H1 (cell line): Measurements from ENCODE around the gene CLTCL1. TPM values are rescaled to one million over a fixed set of nuclear protein-coding genes. Genes with fewer than 3 reads are reported as not detected.

Experiments
- CTCF ChIA-PET: fragments of 300-600 bp; sonication (Branson Sonifier 250); formaldehyde crosslinking; loops from one replicate; lab custom pipeline; 2021; ENCODE audit not compliant: partially characterized antibody; lab: Charles Lee
- POLR2A ChIA-PET: fragments of 300-600 bp; sonication (Branson Sonifier 250); formaldehyde crosslinking; loops from one replicate; lab custom pipeline; 2021; ENCODE audit warnings: inconsistent platforms; ENCODE audit not compliant: partially characterized antibody; lab: Charles Lee
- DNase-seq, 2 experiments: peaks; one replicate each; pipeline versions ENCODE4 v3.0.0 to v3.0.0-alpha.2; 2010 to 2022; ENCODE audit warnings: low spot score in 2 of 2, low read depth in 1 of 2, mixed read lengths in 1 of 2
- FAIRE-seq: peaks from 2 replicates; lab custom pipeline; 2011; peaks lifted over from hg19 to GRCh38; lab: Jason Lieb, UNC
- H2AFZ ChIP-seq: 2 replicates; pipeline ENCODE4 v1.8.1; 2012; ENCODE audit warnings: low read length, inconsistent platforms
- H2AK5ac ChIP-seq: 2 replicates; pipeline ENCODE4 v1.6.1; 2013; ENCODE audit warnings: low read depth, low read length
- H2BK120ac ChIP-seq: replicated peaks from 2 replicates; pipeline ENCODE3; 2013; ENCODE audit warnings: low read depth, low read length, inconsistent platforms
- H2BK12ac ChIP-seq: 2 replicates; pipeline ENCODE4 v1.6.1; 2013; ENCODE audit warnings: low read depth, low read length
- H2BK15ac ChIP-seq: 2 replicates; pipeline ENCODE4 v1.6.1; 2013; ENCODE audit warnings: low read length
- H2BK20ac ChIP-seq: 2 replicates; pipeline ENCODE4 v1.6.1; 2013; ENCODE audit warnings: low read length
- H2BK5ac ChIP-seq: 2 replicates; pipeline ENCODE4 v1.6.1; 2013; ENCODE audit warnings: low read depth, low read length
- H3K14ac ChIP-seq: 2 replicates; pipeline ENCODE4 v1.6.1; 2013; ENCODE audit warnings: inconsistent platforms; ENCODE audit not compliant: insufficient read length
- H3K18ac ChIP-seq: 2 replicates; pipeline ENCODE4 v1.6.1; 2013; ENCODE audit warnings: low read length; ENCODE audit errors: extremely low read depth
- H3K23ac ChIP-seq: 2 replicates; pipeline ENCODE4 v1.6.1; 2013; ENCODE audit warnings: inconsistent platforms; ENCODE audit not compliant: insufficient read length
- H3K23me2 ChIP-seq: 2 replicates; pipeline ENCODE4 v1.6.1; 2013; ENCODE audit warnings: low read depth, low read length
- H3K27ac ChIP-seq: 2 replicates; pipeline ENCODE4 v1.6.1; 2011; ENCODE audit warnings: low read depth, low read length, inconsistent platforms
- H3K27me3 ChIP-seq, 4 experiments: replicated peaks in 1 of 4; 1 replicate in 1 of 4; 2 replicates in 3 of 4; pipeline versions ENCODE4 v1.6.1 to v1.8.1; 2011 to 2013; ENCODE audit warnings: low read length in 3 of 4, mild to moderate bottlenecking in 3 of 4, inconsistent platforms in 2 of 4, mixed read lengths in 2 of 4, moderate library complexity in 1 of 4; ENCODE audit not compliant: control insufficient read depth in 3 of 4, insufficient read depth in 3 of 4; ENCODE audit errors: extremely low read depth in 1 of 4
- H3K36me3 ChIP-seq, 4 experiments: 2 replicates each; pipeline versions ENCODE4 v1.6.1 to v1.8.1; 2011 to 2013; ENCODE audit warnings: mild to moderate bottlenecking in 4 of 4, low read length in 3 of 4, moderate library complexity in 2 of 4, control low read depth in 1 of 4, inconsistent platforms in 1 of 4; ENCODE audit not compliant: insufficient read depth in 4 of 4, control insufficient read depth in 2 of 4
- H3K4ac ChIP-seq: replicated peaks from 2 replicates; pipeline ENCODE3; 2013; ENCODE audit warnings: low read length, low read depth, mixed read lengths, inconsistent platforms; ENCODE audit not compliant: insufficient read length
- H3K4me1 ChIP-seq, 4 experiments: replicated peaks in 1 of 4; 1 replicate in 1 of 4; 2 replicates in 3 of 4; pipeline versions ENCODE4 v1.6.1 to v1.8.1; 2011 to 2013; ENCODE audit warnings: low read length in 3 of 4, inconsistent platforms in 2 of 4, mixed read lengths in 1 of 4; ENCODE audit not compliant: insufficient read depth in 4 of 4, control insufficient read depth in 3 of 4
- H3K4me2 ChIP-seq, 2 experiments: 2 replicates each; pipeline versions ENCODE4 v1.6.1 to v1.8.1; 2011 to 2013; ENCODE audit warnings: low read depth in 2 of 2, low read length in 2 of 2, control low read depth in 1 of 2, inconsistent platforms in 1 of 2, mild to moderate bottlenecking in 1 of 2; ENCODE audit not compliant: insufficient read depth in 1 of 2
- H3K4me3 ChIP-seq, 4 experiments: fragments of 200-600, 300-600 bp in 1 of 4; sonication (generic), shearing (Covaris generic), sonication (Bioruptor Twin) in 1 of 4; 2 replicates each; pipeline versions ENCODE4 v1.5.1 to v1.8.1; 2011 to 2016; ENCODE audit warnings: low read length in 4 of 4, low read depth in 3 of 4, control low read depth in 2 of 4, inconsistent platforms in 2 of 4, mild to moderate bottlenecking in 2 of 4, mixed read lengths in 1 of 4, moderate library complexity in 1 of 4; ENCODE audit not compliant: insufficient read depth in 2 of 4; ENCODE audit errors: extremely low read depth in 1 of 4
- H3K56ac ChIP-seq: replicated peaks from 2 replicates; pipeline ENCODE3; 2013; ENCODE audit warnings: low read depth, mild to moderate bottlenecking, mixed read lengths, low read length, inconsistent platforms; ENCODE audit not compliant: insufficient read length
- H3K79me1 ChIP-seq: 2 replicates; pipeline ENCODE4 v1.6.1; 2013; ENCODE audit warnings: low read depth, low read length, control low read depth
- H3K79me2 ChIP-seq, 2 experiments: 2 replicates each; pipeline versions ENCODE4 v1.6.1 to v1.8.1; 2012 to 2013; ENCODE audit warnings: low read length in 2 of 2, mild to moderate bottlenecking in 2 of 2, inconsistent platforms in 1 of 2; ENCODE audit not compliant: insufficient read depth in 2 of 2, control insufficient read depth in 1 of 2
- H3K9ac ChIP-seq, 4 experiments: replicated peaks in 1 of 4; 1 replicate in 1 of 4; 2 replicates in 3 of 4; pipeline versions ENCODE4 v1.6.1 to v1.8.1; 2011 to 2013; ENCODE audit warnings: low read depth in 3 of 4, low read length in 3 of 4, control low read depth in 2 of 4, mild to moderate bottlenecking in 2 of 4, moderate library complexity in 2 of 4, inconsistent platforms in 1 of 4; ENCODE audit errors: extremely low read depth in 1 of 4
- H3K9me3 ChIP-seq, 2 experiments: 2 replicates each; pipeline versions ENCODE4 v1.6.1 to v1.8.1; 2012 to 2013; ENCODE audit warnings: mild to moderate bottlenecking in 2 of 2, moderate library complexity in 2 of 2, control low read depth in 1 of 2, inconsistent platforms in 1 of 2, low read depth in 1 of 2, low read length in 1 of 2, mixed read lengths in 1 of 2; ENCODE audit not compliant: insufficient read depth in 2 of 2
- H4K20me1 ChIP-seq, 2 experiments: replicated peaks in 1 of 2; 2 replicates each; pipeline versions ENCODE3 to v1.8.1; 2011 to 2013; ENCODE audit warnings: inconsistent platforms in 2 of 2, low read length in 2 of 2, mild to moderate bottlenecking in 1 of 2; ENCODE audit not compliant: insufficient read depth in 2 of 2, control insufficient read depth in 1 of 2
- H4K5ac ChIP-seq: 2 replicates; pipeline ENCODE4 v1.6.1; 2013; ENCODE audit warnings: low read length, low read depth, mixed read lengths, inconsistent platforms; ENCODE audit not compliant: insufficient read length
- H4K8ac ChIP-seq: 2 replicates; pipeline ENCODE4 v1.8.0; 2013; ENCODE audit warnings: mild to moderate bottlenecking, moderate library complexity, low read length, inconsistent platforms; ENCODE audit not compliant: insufficient read depth; ENCODE audit errors: extremely low read depth
- H4K91ac ChIP-seq: replicated peaks from 2 replicates; pipeline ENCODE3; 2013; ENCODE audit warnings: low read length, mixed read lengths, inconsistent platforms; ENCODE audit not compliant: insufficient read length
- BCL11A ChIP-seq, 2 experiments: IDR thresholded peaks; one replicate each; pipeline ENCODE4 v1.6.1; 2011; ENCODE audit warnings: low read depth in 2 of 2, low read length in 2 of 2, mild to moderate bottlenecking in 2 of 2
- FOSL1 ChIP-seq: IDR thresholded peaks from 2 replicates; pipeline ENCODE4 v1.6.1; 2011; ENCODE audit warnings: mild to moderate bottlenecking, low read depth, low read length, moderate library complexity; ENCODE audit not compliant: insufficient read depth
- HDAC2 ChIP-seq, 2 experiments: fragments of 300-600 bp in 1 of 2; sonication (generic) in 1 of 2; IDR thresholded peaks; 2 replicates each; pipeline ENCODE4 v1.6.1; 2011 to 2012; ENCODE audit warnings: low read depth in 2 of 2, low read length in 2 of 2, mild to moderate bottlenecking in 2 of 2, moderate library complexity in 2 of 2, borderline replicate concordance in 1 of 2, inconsistent platforms in 1 of 2
- KDM5A ChIP-seq: fragments of 200-600 bp; IDR thresholded peaks from 2 replicates; pipeline ENCODE4 v1.7.1; 2012; ENCODE audit warnings: mild to moderate bottlenecking, low read length, inconsistent platforms, mixed read lengths
- RFX5 ChIP-seq: IDR thresholded peaks from 2 replicates; pipeline ENCODE4 v1.6.1; 2011; ENCODE audit warnings: low read depth, low read length, improper control_type of control experiment, borderline replicate concordance
- RNF2 ChIP-seq: fragments of 200-900, 300-1000 bp; sonication (generic); IDR thresholded peaks from 2 replicates; pipeline ENCODE4 v1.7.1; 2016; ENCODE audit warnings: borderline replicate concordance, low read depth, mild to moderate bottlenecking, antibody characterized with exemption, low read length; ENCODE audit not compliant: poor library complexity, severe bottlenecking; ENCODE audit errors: missing control alignments
- SP2 ChIP-seq: IDR thresholded peaks from 2 replicates; pipeline ENCODE4 v1.6.1; 2012; ENCODE audit warnings: mild to moderate bottlenecking, low read length, inconsistent platforms
- SRF ChIP-seq: IDR thresholded peaks from 2 replicates; pipeline ENCODE4 v1.6.1; 2011; ENCODE audit warnings: mild to moderate bottlenecking, low read depth, low read length, moderate library complexity
- USF2 ChIP-seq: IDR thresholded peaks from 2 replicates; pipeline ENCODE4 v1.6.1; 2011; ENCODE audit warnings: low read length, improper control_type of control experiment
- WGBS, 2 experiments: shearing (Covaris generic) in 1 of 2; methylation state at CpG; one replicate each; pipeline versions ENCODE4 v1.1.6 to v1.1.7; 2013 to 2015; ENCODE audit warnings: low lambda C conversion rate in 2 of 2, mixed read lengths in 2 of 2, inconsistent platforms in 1 of 2, low coverage in 1 of 2, missing lambda C conversion rate in 1 of 2; ENCODE audit not compliant: insufficient replicate concordance in 2 of 2, insufficient coverage in 1 of 2, insufficient read length in 1 of 2; ENCODE audit errors: extremely low coverage in 1 of 2, missing lambda C conversion rate in 1 of 2; 5-methylcytosine and 5-hydroxymethylcytosine counted together
- polyA plus RNA-seq, 7 experiments: library from polyadenylated mRNA; depleted of rRNA in 3 of 7; stranded (reverse) in 5 of 7; unstranded in 2 of 7; fragments of >200 nt in 5 of 7; fragments of 200-250 nt in 2 of 7; gene quantifications; 1 replicate in 5 of 7; 2 replicates in 1 of 7; 4 replicates in 1 of 7; pipeline versions ENCODE4 v1.2.1 to v1.2.3, GENCODE V29; 2011 to 2013; ENCODE audit warnings: missing spikeins in 2 of 7, mixed read lengths in 2 of 7
- total RNA-seq: library from RNA; stranded (reverse); fragmentation: NEBNext Ultra II Directional; extraction: Animal tissue kit (Norgen Biotek cat#: 25700); gene quantifications from 2 replicates; pipeline ENCODE4 v1.2.1, GENCODE V29; 2021

Gene CLTCL1
- total and polyA plus RNA-seq, 2 of the 8 experiments (the other 6 are each of a cell fraction or from before 2014, with no cell fraction given) = 12.4 to 17.0 TPM

GRCh38 chr22:19152942-19153883 is 138.3 kb downstream of the CLTCL1 start:
- Histone ChIP-seq H3K23me2 (peaks cover 7% of the 10 kb centered on the region; the same call in 1 of the 2 replicates), H2AFZ (no peak overlapping the region), H4K91ac (no peak overlapping the region), H2BK15ac (no peak overlapping the region), H2BK12ac (peak overlapping the region; percentile 75; the same call in 1 of the 2 replicates), H3K9me3 (0 out of 4 replicates have a peak, but pooled peaks cover 0 to 6% of the 10 kb centered on the region in 2 experiments), H2BK20ac (no peak overlapping the region), H4K20me1 (peaks cover 0 to 12% of the 10 kb centered on the region in 2 experiments), H3K27ac (no peak overlapping the region), H3K4me2 (no peak overlapping the region), H3K18ac (no peak overlapping the region), H2BK120ac (no peak overlapping the region), H3K27me3 (peaks cover 44 to 53% (median 48%) of the 10 kb centered on the region in 4 experiments), H3K4me1 (peaks cover 0 to 3% (median 0%) of the 10 kb centered on the region in 4 experiments; a peak in 3 of 7 replicates), H3K4ac (no peak overlapping the region), H3K36me3 (peaks cover 0 to 12% (median 0%) of the 10 kb centered on the region in 4 experiments; a peak in 1 of 8 replicates), H3K9ac (no peak overlapping the region), H3K79me1 (no peaks in the 10 kb centered on the region), H2AK5ac (no peak overlapping the region), H2BK5ac (no peak overlapping the region), H3K79me2 (no peaks in the 10 kb centered on the region), H3K56ac (no peak overlapping the region), H3K14ac (no peak overlapping the region), H3K23ac (no peak overlapping the region), H4K8ac (no peak overlapping the region), H4K5ac (no peak overlapping the region), H3K4me3 (no peak overlapping the region)
- no peak for DNase-seq
- 79% methylated on average over 11 of the region's 11 CpGs; no CpG with 5 or more reads in 1 of the 2 experiments for WGBS, 2 experiments
- FAIRE-seq = no peak
- ChIA-PET POLR2A (interaction anchor here (0.6 kb wide), 1 partner anchor 38 kb away, joined by 3 read pairs; no protein-coding TSS in a partner anchor), CTCF (interaction anchor here (5.2 kb wide), 1 partner anchor 7 kb away, joined by 37 read pairs; the partner anchor contains the start of gene ESS2)
- no peak for TF ChIP-seq SRF
- no peak for TF ChIP-seq FOSL1
- no peak for TF ChIP-seq SP2
- no peak for TF ChIP-seq KDM5A
- no peak for TF ChIP-seq BCL11A (IDR thresholded peaks at IDR 0.05; ENCODE audit: low read depth in 2 of 2, low read length in 2 of 2)
- no peak for TF ChIP-seq HDAC2 (IDR thresholded peaks at IDR 0.05; ENCODE audit: borderline replicate concordance in 1 of 2, low read depth in 2 of 2, low read length in 2 of 2)
- TF ChIP-seq USF2 = no peak
- TF ChIP-seq RNF2 = no peak
- TF ChIP-seq RFX5 = no peak
